HFFc6 (cell line): ENCODE measurements around the gene MAPKAPK3. TPM values are rescaled to one million over a fixed set of nuclear protein-coding genes. Genes with fewer than 3 reads are reported as not detected.

Source experiments
- DNase-seq: peaks from one replicate; pipeline ENCODE4 v3.0.0-alpha.2; 2018
- H3K27ac Mint-ChIP-seq: 2 replicates; pipeline ENCODE4 v1.8.0; 2020; ENCODE audit warnings: mild to moderate bottlenecking, mixed read lengths
- H3K27me3 Mint-ChIP-seq: 2 replicates; pipeline ENCODE4 v1.8.0; 2021; ENCODE audit warnings: mild to moderate bottlenecking, moderate library complexity, mixed read lengths; ENCODE audit not compliant: insufficient read depth
- H3K36me3 Mint-ChIP-seq: 2 replicates; pipeline ENCODE4 v1.8.0; 2021; ENCODE audit warnings: low read depth, mixed read lengths
- H3K4me1 Mint-ChIP-seq: 2 replicates; pipeline ENCODE4 v1.8.0; 2020; ENCODE audit warnings: low read depth, mixed read lengths
- H3K4me3 Mint-ChIP-seq: 2 replicates; pipeline ENCODE4 v1.8.0; 2020; ENCODE audit warnings: mild to moderate bottlenecking, moderate library complexity, mixed read lengths
- H3K9me3 Mint-ChIP-seq: 2 replicates; pipeline ENCODE4 v1.8.0; 2020; ENCODE audit warnings: mild to moderate bottlenecking, mixed read lengths
- total RNA-seq, 6 experiments: library from RNA; stranded (reverse); fragmentation: NEBNext Ultra II Directional; extraction: Animal tissue kit (Norgen Biotek cat#: 25700); gene quantifications; 2 replicates in 1 of 6; 3 replicates in 5 of 6; pipeline ENCODE4 v1.2.3, GENCODE V29; 2021
- TF ChIP-seq, protein P1 (sequence below): fragments of 200-600 bp; sonication (generic); IDR thresholded peaks from 2 replicates; pipeline ENCODE4 v1.5.0; 2021; ENCODE audit warnings: antibody characterized with exemption, mild to moderate bottlenecking

MAPKAPK3 gene
- total RNA-seq, 6 experiments from 2014 or later, result 60.5 to 65.5 (median 62.8) TPM

DNA sequence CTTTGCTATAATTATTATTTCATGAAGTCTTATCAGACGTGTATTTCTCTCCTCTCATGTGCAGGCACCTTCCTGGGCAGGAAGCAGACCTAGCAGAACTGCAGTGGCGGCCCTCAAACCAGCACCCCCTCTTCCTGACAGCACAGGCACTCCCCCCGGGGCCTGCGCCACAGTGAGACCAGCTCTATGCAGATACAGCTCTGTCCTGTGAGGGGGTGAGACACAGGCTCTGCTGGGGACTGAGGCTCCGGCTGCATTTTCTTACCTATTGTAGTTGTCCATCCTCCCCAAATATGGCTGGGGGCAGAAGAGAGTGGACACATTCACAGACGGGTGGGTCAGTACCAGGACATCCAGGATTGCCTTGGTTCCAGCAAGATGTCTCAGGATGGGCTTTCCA, 10.4 kb upstream of the MAPKAPK3 start:
- DNase-seq, result no peak
- no peaks in the 10 kb centered on the region for H3K36me3 Mint-ChIP-seq
- no peak overlapping the region for H3K27ac Mint-ChIP-seq
- peaks cover 19% of the 10 kb centered on the region for H3K4me1 Mint-ChIP-seq
- no peak overlapping the region for H3K4me3 Mint-ChIP-seq
- H3K9me3 Mint-ChIP-seq, result no peaks in the 10 kb centered on the region
- TF ChIP-seq, protein P1, sequence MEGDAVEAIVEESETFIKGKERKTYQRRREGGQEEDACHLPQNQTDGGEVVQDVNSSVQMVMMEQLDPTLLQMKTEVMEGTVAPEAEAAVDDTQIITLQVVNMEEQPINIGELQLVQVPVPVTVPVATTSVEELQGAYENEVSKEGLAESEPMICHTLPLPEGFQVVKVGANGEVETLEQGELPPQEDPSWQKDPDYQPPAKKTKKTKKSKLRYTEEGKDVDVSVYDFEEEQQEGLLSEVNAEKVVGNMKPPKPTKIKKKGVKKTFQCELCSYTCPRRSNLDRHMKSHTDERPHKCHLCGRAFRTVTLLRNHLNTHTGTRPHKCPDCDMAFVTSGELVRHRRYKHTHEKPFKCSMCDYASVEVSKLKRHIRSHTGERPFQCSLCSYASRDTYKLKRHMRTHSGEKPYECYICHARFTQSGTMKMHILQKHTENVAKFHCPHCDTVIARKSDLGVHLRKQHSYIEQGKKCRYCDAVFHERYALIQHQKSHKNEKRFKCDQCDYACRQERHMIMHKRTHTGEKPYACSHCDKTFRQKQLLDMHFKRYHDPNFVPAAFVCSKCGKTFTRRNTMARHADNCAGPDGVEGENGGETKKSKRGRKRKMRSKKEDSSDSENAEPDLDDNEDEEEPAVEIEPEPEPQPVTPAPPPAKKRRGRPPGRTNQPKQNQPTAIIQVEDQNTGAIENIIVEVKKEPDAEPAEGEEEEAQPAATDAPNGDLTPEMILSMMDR, result no peak
- peaks cover 5% of the 10 kb centered on the region for H3K27me3 Mint-ChIP-seq

DNA sequence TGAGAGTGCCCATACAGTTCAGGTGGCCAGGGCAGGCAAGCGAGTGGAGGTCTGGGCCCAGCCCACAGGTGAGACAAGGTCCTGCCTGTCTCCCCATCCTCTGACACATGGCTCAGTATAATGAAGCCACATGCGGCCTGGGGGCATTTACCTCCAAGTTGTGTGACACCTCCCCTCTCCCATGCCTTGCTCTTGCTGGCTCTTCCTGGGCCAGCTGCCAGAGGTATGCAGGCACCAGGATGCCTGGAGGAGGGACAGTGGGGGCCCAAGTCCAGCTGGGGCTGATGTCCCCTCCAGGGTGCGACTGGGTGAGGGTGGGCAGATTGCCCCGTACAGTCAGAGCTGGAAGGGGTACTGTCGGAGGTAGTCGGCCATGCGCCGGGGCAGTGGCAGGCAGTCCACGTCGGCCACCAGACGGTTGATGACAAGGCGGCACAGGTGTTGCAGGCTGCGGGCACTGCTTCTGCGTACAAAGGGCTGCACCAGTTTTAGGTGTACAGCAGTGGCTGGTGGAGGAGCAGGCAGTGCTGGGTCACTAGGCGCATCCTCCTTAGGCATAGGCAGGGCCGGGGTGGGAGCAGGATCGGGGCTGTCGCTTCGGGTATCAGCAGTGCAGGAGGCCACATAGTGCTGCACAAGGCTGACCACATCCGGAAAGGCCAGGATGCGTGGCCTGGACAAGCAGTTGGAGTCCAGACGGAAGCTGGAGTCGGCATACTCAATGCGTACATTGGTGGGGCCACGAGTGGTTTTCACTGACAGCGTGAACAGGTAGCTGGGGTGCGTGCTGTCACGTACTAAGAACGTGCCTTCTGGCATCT, 9.5 kb upstream of the MAPKAPK3 start:
- Mint-ChIP-seq H3K36me3 (no peaks in the 10 kb centered on the region), H3K4me3 (no peak overlapping the region), H3K9me3 (no peaks in the 10 kb centered on the region), H3K27me3 (peaks cover 7% of the 10 kb centered on the region), H3K27ac (no peak overlapping the region), H3K4me1 (peaks cover 17% of the 10 kb centered on the region)
- no peak for DNase-seq
- TF ChIP-seq, protein P1, result no peak

GRCh38 chr3:50608278-50608677, 8.7 kb upstream of the MAPKAPK3 start:
- Mint-ChIP-seq H3K27ac (no peak overlapping the region), H3K9me3 (no peaks in the 10 kb centered on the region), H3K4me3 (no peak overlapping the region), H3K36me3 (no peaks in the 10 kb centered on the region), H3K4me1 (peaks cover 18% of the 10 kb centered on the region), H3K27me3 (peaks cover 8% of the 10 kb centered on the region)
- DNase-seq, result no peak
- TF ChIP-seq, protein P1, result no peak

GRCh38 chr3:50609071-50609762, 7.7 kb upstream of the MAPKAPK3 start:
- H3K9me3 Mint-ChIP-seq, result no peaks in the 10 kb centered on the region
- H3K36me3 Mint-ChIP-seq, result no peaks in the 10 kb centered on the region
- H3K4me1 Mint-ChIP-seq, result peaks cover 18% of the 10 kb centered on the region
- TF ChIP-seq, protein P1, result no peak
- H3K27ac Mint-ChIP-seq, result no peak overlapping the region
- no peak for DNase-seq
- no peak overlapping the region for H3K4me3 Mint-ChIP-seq
- H3K27me3 Mint-ChIP-seq, result peaks cover 5% of the 10 kb centered on the region

DNA sequence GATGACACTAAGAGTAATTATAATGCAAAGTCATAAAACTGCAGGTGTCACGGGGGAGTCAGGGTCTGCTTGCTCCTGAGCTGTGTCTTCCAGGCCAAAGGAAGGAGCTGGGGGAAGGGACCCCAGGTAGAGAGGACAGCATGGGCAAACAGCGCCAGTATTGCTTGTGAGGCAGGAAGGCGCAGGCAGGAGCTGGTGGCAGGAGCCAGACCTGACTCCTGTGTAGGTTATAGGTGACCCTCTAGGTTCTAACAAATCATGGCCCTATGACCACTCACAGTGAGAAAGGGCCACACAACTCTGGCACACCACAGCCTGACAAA, 7.2 kb upstream of the MAPKAPK3 start:
- DNase-seq, result no peak
- no peak overlapping the region for H3K4me3 Mint-ChIP-seq
- peaks cover 4% of the 10 kb centered on the region for H3K27me3 Mint-ChIP-seq
- no peaks in the 10 kb centered on the region for H3K9me3 Mint-ChIP-seq
- TF ChIP-seq, protein P1, result no peak
- H3K36me3 Mint-ChIP-seq, result no peaks in the 10 kb centered on the region
- peaks cover 18% of the 10 kb centered on the region for H3K4me1 Mint-ChIP-seq
- no peak overlapping the region for H3K27ac Mint-ChIP-seq
